Gastrocnemius medialis (tissue), 4 donors: ENCODE data around the gene PROSER3. TPM values are rescaled to one million over a fixed set of nuclear protein-coding genes. Genes with fewer than 3 reads are reported as not detected.

Source experiments
- ATAC-seq, 2 donors: fragments of 150-250 bp; one replicate each; pipeline ENCODE4 v1.9.1; 2016
- DNase-seq, 2 donors: peaks; one replicate each; pipeline ENCODE4 v3.0.0-alpha.2; 2019
- H3K27ac ChIP-seq, 4 donors: fragments of 200-600 bp; sonication (generic); 1 replicate in 1 of 4; 2 replicates in 3 of 4; pipeline ENCODE4 v1.5.1; 2016 to 2018; ENCODE audit warnings: mild to moderate bottlenecking in 2 of 4, moderate library complexity in 1 of 4
- H3K27me3 ChIP-seq, 3 donors: fragments of 200-600 bp; sonication (generic) in 2 of 3; 1 replicate in 1 of 3; 2 replicates in 2 of 3; pipeline versions ENCODE4 v1.5.1 to v1.6.0; 2016 to 2019; ENCODE audit warnings: mild to moderate bottlenecking in 1 of 3, moderate library complexity in 1 of 3
- H3K36me3 ChIP-seq, 2 donors: fragments of 200-600 bp; sonication (generic) in 1 of 2; one replicate each; pipeline ENCODE4 v1.5.1; 2017 to 2018
- H3K4me1 ChIP-seq, 2 donors: fragments of 200-600 bp; sonication (generic) in 1 of 2; one replicate each; pipeline ENCODE4 v1.5.1; 2016 to 2017; ENCODE audit warnings: mild to moderate bottlenecking in 2 of 2
- H3K4me3 ChIP-seq, 4 donors: fragments of 200-600 bp; sonication (generic) in 3 of 4; 1 replicate in 1 of 4; 2 replicates in 3 of 4; pipeline ENCODE4 v1.5.1; 2016 to 2019; ENCODE audit warnings: mild to moderate bottlenecking in 2 of 4
- H3K9me3 ChIP-seq, 3 donors: fragments of 200-600 bp; sonication (generic) in 2 of 3; 1 replicate in 1 of 3; 2 replicates in 2 of 3; pipeline ENCODE4 v1.5.1; 2016 to 2019
- CTCF ChIP-seq, 5 experiments: fragments of 450-650 bp in 3 of 5; fragments of 200-600 bp in 2 of 5; sonication (generic) in 2 of 5; IDR thresholded peaks in 4 of 5; conservative IDR thresholded peaks in 1 of 5; 1 replicate in 4 of 5; 2 replicates in 1 of 5; pipeline ENCODE4 v1.5.1; 2016 to 2019; ENCODE audit warnings: antibody characterized with exemption in 5 of 5, mild to moderate bottlenecking in 3 of 5, moderate library complexity in 3 of 5
- POLR2A ChIP-seq, 2 donors: fragments of 450-650 bp; IDR thresholded peaks; one replicate each; pipeline ENCODE4 v1.6.1; 2017; ENCODE audit warnings: antibody characterized with exemption in 2 of 2, mild to moderate bottlenecking in 2 of 2, moderate library complexity in 2 of 2
- in situ Hi-C, 4 donors: fragments of 200-750 bp; cut with MboI; loops; one replicate each; pipeline versions ENCODE4 v1.15.0 to v1.8.0; 2017; ENCODE audit warnings: low sequenced_read_pairs in 4 of 4
- intact Hi-C: fragments of 100-400 bp; cut with DNase I; formaldehyde crosslinking; loops from one replicate; pipeline ENCODE4 v1.15.1; 2023; ENCODE audit warnings: low total_unique reads
- total RNA-seq, 4 donors: library from RNA; depleted of rRNA; stranded (reverse); fragments of >200 nt; gene quantifications; one replicate each; pipeline versions ENCODE4 v1.1.0 to v1.2.3, GENCODE V29; 2016

The PROSER3 gene
- total RNA-seq, 4 donors from 2014 or later: 0.63 to 4.3 (median 3.0) TPM

GRCh38 chr19:35727956-35728706 is 29.8 kb upstream of the PROSER3 start:
- H3K36me3 ChIP-seq: peaks cover 9 to 98% of the 10 kb centered on the region in 2 donors
- H3K27ac ChIP-seq: no peak overlapping the region
- H3K27me3 ChIP-seq: no peaks in the 10 kb centered on the region
- H3K4me1 ChIP-seq: no peaks in the 10 kb centered on the region
- no peak overlapping the region for H3K4me3 ChIP-seq
- DNase-seq: no peak
- intact Hi-C loops (no loop called here), in situ Hi-C loops (no loop called here)
- no peak for ATAC-seq
- TF ChIP-seq POLR2A (IDR thresholded peaks at IDR 0.05) (no peak), CTCF (IDR thresholded peaks at IDR 0.05 in 4 of 5, conservative IDR thresholded peaks at IDR 0.05 in 1 of 5) (no peak)
- no peaks in the 10 kb centered on the region for H3K9me3 ChIP-seq

DNA sequence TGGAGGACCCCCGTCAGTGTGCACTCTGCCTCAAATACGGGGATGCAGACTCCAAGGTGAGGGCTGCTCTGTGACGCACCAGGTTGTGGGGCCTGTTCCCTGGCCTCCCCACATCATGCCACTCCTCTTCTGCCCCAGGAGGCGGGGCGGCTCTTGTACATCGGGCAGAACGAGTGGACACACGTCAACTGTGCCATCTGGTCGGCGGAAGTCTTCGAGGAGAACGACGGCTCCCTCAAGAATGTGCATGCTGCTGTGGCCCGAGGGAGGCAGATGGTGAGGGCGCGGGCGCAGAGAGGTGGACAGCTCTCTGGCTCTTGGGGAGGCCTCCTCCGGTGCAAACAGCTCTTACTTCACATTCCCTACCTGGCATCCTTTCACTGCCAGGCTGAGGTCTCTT is 29.0 kb upstream of the PROSER3 start:
- ATAC-seq (no peak), DNase-seq (no peak)
- Histone ChIP-seq H3K4me3 (no peak overlapping the region), H3K27ac (no peak overlapping the region), H3K36me3 (peaks cover 4 to 96% of the 10 kb centered on the region in 2 donors), H3K9me3 (no peaks in the 10 kb centered on the region), H3K4me1 (no peaks in the 10 kb centered on the region), H3K27me3 (no peaks in the 10 kb centered on the region)
- in situ Hi-C loops: no loop called here
- TF ChIP-seq POLR2A (IDR thresholded peaks at IDR 0.05): no peak
- TF ChIP-seq CTCF (IDR thresholded peaks at IDR 0.05 in 4 of 5, conservative IDR thresholded peaks at IDR 0.05 in 1 of 5): no peak
- intact Hi-C loops: no loop called here

DNA sequence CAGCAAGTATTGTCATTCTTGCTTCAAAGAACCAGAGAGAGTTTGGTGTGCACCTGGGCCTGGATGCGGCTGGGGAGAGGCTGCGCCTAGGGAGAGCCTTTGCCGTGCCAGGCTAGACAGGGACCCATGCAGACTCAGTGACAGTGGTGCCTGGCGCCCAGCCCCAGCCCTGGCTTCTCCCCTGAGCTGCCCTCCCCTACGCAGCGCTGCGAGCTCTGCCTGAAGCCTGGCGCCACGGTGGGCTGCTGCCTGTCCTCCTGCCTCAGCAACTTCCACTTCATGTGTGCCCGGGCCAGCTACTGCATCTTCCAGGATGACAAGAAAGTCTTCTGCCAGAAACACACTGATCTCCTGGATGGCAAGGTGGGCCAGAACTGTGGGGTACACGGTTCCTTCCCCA is 28.2 kb upstream of the PROSER3 start:
- no peak overlapping the region for H3K27ac ChIP-seq
- ATAC-seq (no peak), DNase-seq (no peak)
- no peak overlapping the region for H3K4me3 ChIP-seq
- in situ Hi-C loops: no loop called here
- H3K9me3 ChIP-seq: no peaks in the 10 kb centered on the region
- intact Hi-C loops: no loop called here
- H3K4me1 ChIP-seq: no peaks in the 10 kb centered on the region
- H3K36me3 ChIP-seq: peaks cover 4 to 96% of the 10 kb centered on the region in 2 donors
- no peak for TF ChIP-seq POLR2A (IDR thresholded peaks at IDR 0.05)
- no peak for TF ChIP-seq CTCF (IDR thresholded peaks at IDR 0.05 in 4 of 5, conservative IDR thresholded peaks at IDR 0.05 in 1 of 5)
- H3K27me3 ChIP-seq: no peaks in the 10 kb centered on the region

- TF ChIP-seq CTCF (IDR thresholded peaks at IDR 0.05 in 4 of 5, conservative IDR thresholded peaks at IDR 0.05 in 1 of 5) (no peak), POLR2A (IDR thresholded peaks at IDR 0.05) (no peak)
- in situ Hi-C loops (no loop called here), intact Hi-C loops (no loop called here)
- no peaks in the 10 kb centered on the region for H3K27me3 ChIP-seq
- no peak for DNase-seq
- no peaks in the 10 kb centered on the region for H3K4me1 ChIP-seq
- no peak overlapping the region for H3K27ac ChIP-seq
- H3K4me3 ChIP-seq: no peak overlapping the region
- H3K9me3 ChIP-seq: no peaks in the 10 kb centered on the region
- no peak for ATAC-seq
- H3K36me3 ChIP-seq: peaks cover 4 to 96% of the 10 kb centered on the region in 2 donors
Measured at GRCh38 chr19:35730326-35730725, 27.6 kb upstream of the PROSER3 start.

GRCh38 chr19:35731353-35731752 is 26.6 kb upstream of the PROSER3 start:
- intact Hi-C loops (no loop called here), in situ Hi-C loops (no loop called here)
- DNase-seq (no peak), ATAC-seq (no peak)
- TF ChIP-seq CTCF (IDR thresholded peaks at IDR 0.05 in 4 of 5, conservative IDR thresholded peaks at IDR 0.05 in 1 of 5) (no peak), POLR2A (IDR thresholded peaks at IDR 0.05) (no peak)
- Histone ChIP-seq H3K4me3 (no peak overlapping the region), H3K27ac (no peak overlapping the region), H3K9me3 (no peaks in the 10 kb centered on the region), H3K4me1 (no peaks in the 10 kb centered on the region), H3K36me3 (peaks cover 0 to 96% of the 10 kb centered on the region in 2 donors), H3K27me3 (no peaks in the 10 kb centered on the region)
